ENCODE results near the gene SLIT3.

Gene SLIT3

DNA sequence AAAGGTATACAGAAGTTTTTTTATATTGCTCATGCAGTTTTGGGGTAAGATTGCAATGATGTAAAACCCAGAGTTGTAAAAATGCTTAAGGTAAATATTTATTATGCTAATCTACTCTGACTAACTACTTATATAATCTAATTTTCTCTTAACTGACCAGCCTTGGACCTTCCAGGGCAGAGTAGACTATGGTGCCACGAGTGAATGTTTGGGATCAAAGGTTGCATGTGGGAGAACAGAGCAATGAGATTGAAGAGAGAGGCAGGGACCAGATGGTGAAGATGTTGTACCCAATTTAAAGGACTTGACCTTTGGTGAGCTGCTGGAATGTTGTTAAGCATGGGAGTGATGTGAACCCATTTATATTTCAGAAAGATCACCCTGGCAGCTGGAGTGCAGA lies 686.9 kb downstream of the SLIT3 start:
- H3F3A ChIP-seq (ENCODE audit: insufficient read depth), result no peaks in the 10 kb centered on the region
- H3K9me2 ChIP-seq (replicated peaks; ENCODE audit: insufficient read depth, low read length), result no peaks in the 10 kb centered on the region
- H3K36me3 ChIP-seq (ENCODE audit: low read length), result no peaks in the 10 kb centered on the region
- no peaks in the 10 kb centered on the region for H4K20me1 ChIP-seq (ENCODE audit: low read depth, low read length)
- H3K9ac ChIP-seq (ENCODE audit: low read length), result no peak overlapping the region
- H2AFZ ChIP-seq (ENCODE audit: low read depth, low read length, severe bottlenecking), result no peak overlapping the region
- H3K27me3 ChIP-seq (ENCODE audit: low read length), result no peaks in the 10 kb centered on the region
- H3K4me2 ChIP-seq (ENCODE audit: low read depth, low read length, poor library complexity, severe bottlenecking), result no peak overlapping the region
- H3K9me3 ChIP-seq (ENCODE audit: insufficient read depth, low read length), result no peaks in the 10 kb centered on the region
- TF ChIP-seq, protein P1, sequence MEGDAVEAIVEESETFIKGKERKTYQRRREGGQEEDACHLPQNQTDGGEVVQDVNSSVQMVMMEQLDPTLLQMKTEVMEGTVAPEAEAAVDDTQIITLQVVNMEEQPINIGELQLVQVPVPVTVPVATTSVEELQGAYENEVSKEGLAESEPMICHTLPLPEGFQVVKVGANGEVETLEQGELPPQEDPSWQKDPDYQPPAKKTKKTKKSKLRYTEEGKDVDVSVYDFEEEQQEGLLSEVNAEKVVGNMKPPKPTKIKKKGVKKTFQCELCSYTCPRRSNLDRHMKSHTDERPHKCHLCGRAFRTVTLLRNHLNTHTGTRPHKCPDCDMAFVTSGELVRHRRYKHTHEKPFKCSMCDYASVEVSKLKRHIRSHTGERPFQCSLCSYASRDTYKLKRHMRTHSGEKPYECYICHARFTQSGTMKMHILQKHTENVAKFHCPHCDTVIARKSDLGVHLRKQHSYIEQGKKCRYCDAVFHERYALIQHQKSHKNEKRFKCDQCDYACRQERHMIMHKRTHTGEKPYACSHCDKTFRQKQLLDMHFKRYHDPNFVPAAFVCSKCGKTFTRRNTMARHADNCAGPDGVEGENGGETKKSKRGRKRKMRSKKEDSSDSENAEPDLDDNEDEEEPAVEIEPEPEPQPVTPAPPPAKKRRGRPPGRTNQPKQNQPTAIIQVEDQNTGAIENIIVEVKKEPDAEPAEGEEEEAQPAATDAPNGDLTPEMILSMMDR (IDR thresholded peaks at IDR 0.05; ENCODE audit: insufficient read depth, low read length, poor library complexity, severe bottlenecking), result no peak
- no peak for TF ChIP-seq EZH2phosphoT487 (conservative IDR thresholded peaks at IDR 0.05; ENCODE audit: low read length)
- H3K79me2 ChIP-seq (ENCODE audit: insufficient read depth, low read length), result no peaks in the 10 kb centered on the region
- H3K27ac ChIP-seq (ENCODE audit: low read depth, low read length), result no peak overlapping the region
- H3K4me3 ChIP-seq (ENCODE audit: insufficient read depth, low read length, poor library complexity, severe bottlenecking), result no peak overlapping the region

DNA sequence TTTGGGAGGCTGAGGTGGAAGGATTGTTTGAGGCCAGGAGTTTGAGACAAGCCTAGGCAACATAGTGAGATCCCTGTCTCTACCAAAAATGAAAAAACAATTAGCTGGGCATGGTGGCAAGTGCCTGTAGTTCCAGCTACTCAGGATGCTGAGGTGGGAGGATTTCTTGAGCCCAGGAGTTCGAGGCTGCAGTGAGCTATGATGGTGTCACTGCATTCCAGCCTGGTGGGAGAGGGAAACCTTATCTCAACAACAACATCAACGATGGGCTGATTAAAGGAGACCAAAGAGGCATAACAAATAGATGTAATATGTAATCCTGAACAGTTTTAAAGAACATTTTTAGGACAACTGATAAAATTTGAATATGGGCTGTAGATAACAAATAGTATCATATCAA lies 687.5 kb downstream of the SLIT3 start:
- Histone ChIP-seq H3K79me2 (ENCODE audit: insufficient read depth, low read length) (no peaks in the 10 kb centered on the region), H3K27ac (ENCODE audit: low read depth, low read length) (no peak overlapping the region)

DNA sequence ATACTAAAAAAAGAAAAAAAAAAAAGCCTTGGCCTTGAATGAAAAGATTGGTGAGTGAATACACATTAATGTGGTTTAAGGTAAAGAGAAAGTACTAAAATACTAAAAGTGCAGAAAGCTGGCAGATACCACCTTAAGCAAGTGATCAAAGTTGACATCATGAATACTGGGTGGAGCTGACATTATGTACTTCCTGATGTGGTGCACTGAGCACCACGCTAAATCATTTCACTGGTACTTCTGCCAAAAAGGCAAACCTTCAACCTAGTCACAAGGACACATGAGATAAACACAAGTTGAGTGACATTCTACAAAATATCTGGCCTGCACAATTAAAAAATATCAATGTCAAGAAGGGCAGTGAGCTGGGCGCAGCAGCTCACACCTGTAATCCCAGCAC lies 687.9 kb downstream of the SLIT3 start:
- no peak overlapping the region for H3K4me3 ChIP-seq (ENCODE audit: insufficient read depth, low read length, poor library complexity, severe bottlenecking)
- H4K20me1 ChIP-seq (ENCODE audit: low read depth, low read length), result no peaks in the 10 kb centered on the region
- TF ChIP-seq, protein P1 (IDR thresholded peaks at IDR 0.05; ENCODE audit: insufficient read depth, low read length, poor library complexity, severe bottlenecking), result no peak
- no peak for TF ChIP-seq EZH2phosphoT487 (conservative IDR thresholded peaks at IDR 0.05; ENCODE audit: low read length)
- no peaks in the 10 kb centered on the region for H3K27me3 ChIP-seq (ENCODE audit: low read length)
- no peaks in the 10 kb centered on the region for H3K9me2 ChIP-seq (replicated peaks; ENCODE audit: insufficient read depth, low read length)
- no peak overlapping the region for H3K4me2 ChIP-seq (ENCODE audit: low read depth, low read length, poor library complexity, severe bottlenecking)
- H3K27ac ChIP-seq (ENCODE audit: low read depth, low read length), result no peak overlapping the region
- no peaks in the 10 kb centered on the region for H3F3A ChIP-seq (ENCODE audit: insufficient read depth)
- H3K36me3 ChIP-seq (ENCODE audit: low read length), result no peaks in the 10 kb centered on the region
- no peaks in the 10 kb centered on the region for H3K9me3 ChIP-seq (ENCODE audit: insufficient read depth, low read length)
- no peak overlapping the region for H2AFZ ChIP-seq (ENCODE audit: low read depth, low read length, severe bottlenecking)
- H3K79me2 ChIP-seq (ENCODE audit: insufficient read depth, low read length), result no peaks in the 10 kb centered on the region
- no peak overlapping the region for H3K9ac ChIP-seq (ENCODE audit: low read length)

More for the DNA sequence above, 687.5 kb downstream of the SLIT3 start:
- Histone ChIP-seq H3F3A (ENCODE audit: insufficient read depth) (no peaks in the 10 kb centered on the region), H2AFZ (ENCODE audit: low read depth, low read length, severe bottlenecking) (no peak overlapping the region), H3K36me3 (ENCODE audit: low read length) (no peaks in the 10 kb centered on the region), H3K9me3 (ENCODE audit: insufficient read depth, low read length) (no peaks in the 10 kb centered on the region), H3K9ac (ENCODE audit: low read length) (no peak overlapping the region), H3K27me3 (ENCODE audit: low read length) (no peaks in the 10 kb centered on the region), H3K4me2 (ENCODE audit: low read depth, low read length, poor library complexity, severe bottlenecking) (no peak overlapping the region), H3K9me2 (replicated peaks; ENCODE audit: insufficient read depth, low read length) (no peaks in the 10 kb centered on the region), H3K4me3 (ENCODE audit: insufficient read depth, low read length, poor library complexity, severe bottlenecking) (no peak overlapping the region), H4K20me1 (ENCODE audit: low read depth, low read length) (no peaks in the 10 kb centered on the region)
- TF ChIP-seq, protein P1 (IDR thresholded peaks at IDR 0.05; ENCODE audit: insufficient read depth, low read length, poor library complexity, severe bottlenecking), result no peak
- TF ChIP-seq EZH2phosphoT487 (conservative IDR thresholded peaks at IDR 0.05; ENCODE audit: low read length), result no peak

All from SU-DHL-6 (cell line).